ENCODE data around the gene MEA1. TPM values are rescaled to one million over a fixed set of nuclear protein-coding genes. Genes with fewer than 3 reads are reported as not detected.
A peak's percentile ranks its signal among the peaks of the same experiment; 100 is the strongest.

Gene MEA1
- total and polyA plus RNA-seq, 2 donors (not counting 1 experiment from before 2014, with no cell fraction given) = 60.9 to 81.0 TPM

- Histone ChIP-seq H3K27me3 (ENCODE audit: control insufficient read depth, insufficient read depth, low read length) (no peaks in the 10 kb centered on the region), H4K20me1 (ENCODE audit: control insufficient read depth, extremely low read depth, insufficient read depth, low read length) (no peaks in the 10 kb centered on the region), H3K9ac (ENCODE audit: insufficient read depth, low read length) (no peak overlapping the region), H3K27ac (ENCODE audit: insufficient read depth, low read length) (no peak overlapping the region), H3K4me1 (ENCODE audit: control insufficient read depth, extremely low read depth, insufficient read depth, low read length) (peaks cover 13% of the 10 kb centered on the region), H2AFZ (ENCODE audit: low read length) (no peak overlapping the region), H3K36me3 (ENCODE audit: control insufficient read depth, insufficient read depth, low read length) (peaks cover 30% of the 10 kb centered on the region), H3K9me3 (ENCODE audit: control insufficient read depth, insufficient read depth, low read depth, low read length) (no peaks in the 10 kb centered on the region), H3K79me2 (ENCODE audit: control insufficient read depth, insufficient read depth, low read length) (peaks cover 31% of the 10 kb centered on the region), H3K4me3 (replicated peaks in 1 of 4; ENCODE audit: control extremely low read depth in 1 of 4, insufficient read depth in 1 of 4, low read depth in 3 of 4, low read length in 4 of 4) (no peak overlapping the region), H3K4me2 (ENCODE audit: extremely low read depth, insufficient read depth, low read length) (no peak overlapping the region)
- TF ChIP-seq EZH2 (IDR thresholded peaks at IDR 0.05; ENCODE audit: low read length, missing control alignments) (no peak), CTCF (conservative IDR thresholded peaks at IDR 0.05 in 1 of 2, IDR thresholded peaks at IDR 0.05 in 1 of 2; ENCODE audit: low read depth in 1 of 2, low read length in 2 of 2) (no peak)
- no peak for DNase-seq (ENCODE audit: low read depth in 2 of 2)
Observed at GRCh38 chr6:43011207-43011606, 2.5 kb downstream of the MEA1 start.

- H3K36me3 ChIP-seq (ENCODE audit: control insufficient read depth, insufficient read depth, low read length) = peaks cover 30% of the 10 kb centered on the region
- no peaks in the 10 kb centered on the region for H3K9me3 ChIP-seq (ENCODE audit: control insufficient read depth, insufficient read depth, low read depth, low read length)
- H3K79me2 ChIP-seq (ENCODE audit: control insufficient read depth, insufficient read depth, low read length) = peaks cover 11% of the 10 kb centered on the region
- no peaks in the 10 kb centered on the region for H4K20me1 ChIP-seq (ENCODE audit: control insufficient read depth, extremely low read depth, insufficient read depth, low read length)
- H3K4me2 ChIP-seq (ENCODE audit: extremely low read depth, insufficient read depth, low read length) = no peak overlapping the region
- no peaks in the 10 kb centered on the region for H3K27me3 ChIP-seq (ENCODE audit: control insufficient read depth, insufficient read depth, low read length)
- H3K9ac ChIP-seq (ENCODE audit: insufficient read depth, low read length) = no peak overlapping the region
- TF ChIP-seq CTCF (conservative IDR thresholded peaks at IDR 0.05 in 1 of 2, IDR thresholded peaks at IDR 0.05 in 1 of 2; ENCODE audit: low read depth in 1 of 2, low read length in 2 of 2) = peak; percentile 31 to 52
- no peak for TF ChIP-seq EZH2 (IDR thresholded peaks at IDR 0.05; ENCODE audit: low read length, missing control alignments)
- peak; percentile 15 to 28 for DNase-seq (ENCODE audit: low read depth in 2 of 2)
- peaks cover 8% of the 10 kb centered on the region for H3K4me1 ChIP-seq (ENCODE audit: control insufficient read depth, extremely low read depth, insufficient read depth, low read length)
- H2AFZ ChIP-seq (ENCODE audit: low read length) = no peak overlapping the region
- H3K27ac ChIP-seq (ENCODE audit: insufficient read depth, low read length) = no peak overlapping the region
- no peak overlapping the region for H3K4me3 ChIP-seq (replicated peaks in 1 of 4; ENCODE audit: control extremely low read depth in 1 of 4, insufficient read depth in 1 of 4, low read depth in 3 of 4, low read length in 4 of 4)
Observed at GRCh38 chr6:43009124-43009523, 4.6 kb downstream of the MEA1 start.

GRCh38 chr6:43007126-43007525, 6.6 kb downstream of the MEA1 start:
- Histone ChIP-seq H3K9ac (ENCODE audit: insufficient read depth, low read length) (no peak overlapping the region), H3K4me1 (ENCODE audit: control insufficient read depth, extremely low read depth, insufficient read depth, low read length) (no peaks in the 10 kb centered on the region), H4K20me1 (ENCODE audit: control insufficient read depth, extremely low read depth, insufficient read depth, low read length) (no peaks in the 10 kb centered on the region), H3K27ac (ENCODE audit: insufficient read depth, low read length) (no peak overlapping the region), H3K36me3 (ENCODE audit: control insufficient read depth, insufficient read depth, low read length) (peaks cover 30% of the 10 kb centered on the region), H3K4me2 (ENCODE audit: extremely low read depth, insufficient read depth, low read length) (no peak overlapping the region), H3K9me3 (ENCODE audit: control insufficient read depth, insufficient read depth, low read depth, low read length) (no peaks in the 10 kb centered on the region), H3K79me2 (ENCODE audit: control insufficient read depth, insufficient read depth, low read length) (peaks cover under 1% of the 10 kb centered on the region), H2AFZ (ENCODE audit: low read length) (no peak overlapping the region), H3K27me3 (ENCODE audit: control insufficient read depth, insufficient read depth, low read length) (no peaks in the 10 kb centered on the region), H3K4me3 (replicated peaks in 1 of 4; ENCODE audit: control extremely low read depth in 1 of 4, insufficient read depth in 1 of 4, low read depth in 3 of 4, low read length in 4 of 4) (no peak overlapping the region)
- DNase-seq (ENCODE audit: low read depth in 2 of 2) = no peak
- no peak for TF ChIP-seq EZH2 (IDR thresholded peaks at IDR 0.05; ENCODE audit: low read length, missing control alignments)
- TF ChIP-seq CTCF (conservative IDR thresholded peaks at IDR 0.05 in 1 of 2, IDR thresholded peaks at IDR 0.05 in 1 of 2; ENCODE audit: low read depth in 1 of 2, low read length in 2 of 2) = no peak
